ENCODE measurements around the gene TRPC4. TPM values are rescaled to one million over a fixed set of nuclear protein-coding genes. Genes with fewer than 3 reads are reported as not detected.

TRPC4 gene
- total RNA-seq, 1 donor from 2014 or later = 0.19 TPM

GRCh38 chr13:37886879-37887278 is 17.3 kb upstream of the TRPC4 start:
- H3K27ac ChIP-seq (replicated peaks) = no peak overlapping the region
- H3K4me3 ChIP-seq = no peak overlapping the region
- intact Hi-C loops (cut with micrococcal nuclease) = no loop called here
- H3K9me3 ChIP-seq (replicated peaks) = no peaks in the 10 kb centered on the region
- no peaks in the 10 kb centered on the region for H3K4me1 ChIP-seq
- H3K27me3 ChIP-seq (ENCODE audit: low read depth) = no peaks in the 10 kb centered on the region
- DNase-seq = no peak
- no peaks in the 10 kb centered on the region for H3K36me3 ChIP-seq
- TF ChIP-seq CTCF (IDR thresholded peaks at IDR 0.05; ENCODE audit: borderline replicate concordance) = no peak

GRCh38 chr13:37884674-37885073 is 15.1 kb upstream of the TRPC4 start:
- no peaks in the 10 kb centered on the region for H3K4me1 ChIP-seq
- no peak overlapping the region for H3K4me3 ChIP-seq
- no peak for TF ChIP-seq CTCF (IDR thresholded peaks at IDR 0.05; ENCODE audit: borderline replicate concordance)
- no peaks in the 10 kb centered on the region for H3K9me3 ChIP-seq (replicated peaks)
- DNase-seq = no peak
- no peaks in the 10 kb centered on the region for H3K27me3 ChIP-seq (ENCODE audit: low read depth)
- no peak overlapping the region for H3K27ac ChIP-seq (replicated peaks)
- no peaks in the 10 kb centered on the region for H3K36me3 ChIP-seq
- intact Hi-C loops (cut with micrococcal nuclease) = no loop called here

- no peak for TF ChIP-seq CTCF (IDR thresholded peaks at IDR 0.05; ENCODE audit: borderline replicate concordance)
- no peak overlapping the region for H3K27ac ChIP-seq (replicated peaks)
- no peak for DNase-seq
Observed at GRCh38 chr13:37884026-37884425, 14.5 kb upstream of the TRPC4 start.

GRCh38 chr13:37878921-37879320 is 9.3 kb upstream of the TRPC4 start:
- Histone ChIP-seq H3K36me3 (no peaks in the 10 kb centered on the region), H3K27me3 (ENCODE audit: low read depth) (no peaks in the 10 kb centered on the region), H3K4me3 (no peak overlapping the region), H3K4me1 (no peaks in the 10 kb centered on the region), H3K9me3 (replicated peaks) (no peaks in the 10 kb centered on the region), H3K27ac (replicated peaks) (no peak overlapping the region)
- intact Hi-C loops (cut with micrococcal nuclease) = no loop called here
- DNase-seq = no peak
- TF ChIP-seq CTCF (IDR thresholded peaks at IDR 0.05; ENCODE audit: borderline replicate concordance) = no peak

More at GRCh38 chr13:37884026-37884425, 14.5 kb upstream of the TRPC4 start:
- no peaks in the 10 kb centered on the region for H3K36me3 ChIP-seq
- H3K4me3 ChIP-seq = no peak overlapping the region
- no peaks in the 10 kb centered on the region for H3K27me3 ChIP-seq (ENCODE audit: low read depth)
- H3K9me3 ChIP-seq (replicated peaks) = no peaks in the 10 kb centered on the region
- intact Hi-C loops (cut with micrococcal nuclease) = no loop called here
- H3K4me1 ChIP-seq = no peaks in the 10 kb centered on the region

- no peak overlapping the region for H3K27ac ChIP-seq (replicated peaks)
- no peak for DNase-seq
- H3K27me3 ChIP-seq (ENCODE audit: low read depth) = no peaks in the 10 kb centered on the region
- H3K36me3 ChIP-seq = no peaks in the 10 kb centered on the region
- TF ChIP-seq CTCF (IDR thresholded peaks at IDR 0.05; ENCODE audit: borderline replicate concordance) = no peak
- no peaks in the 10 kb centered on the region for H3K4me1 ChIP-seq
- no peaks in the 10 kb centered on the region for H3K9me3 ChIP-seq (replicated peaks)
- intact Hi-C loops (cut with micrococcal nuclease) = no loop called here
- H3K4me3 ChIP-seq = no peak overlapping the region
Observed at GRCh38 chr13:37878496-37878895, 8.9 kb upstream of the TRPC4 start.
